ENCODE measurements around the gene MYH11.
"Not testable (repeated sequence)": the region's sequence is repeated elsewhere in the genome, so short reads cannot be mapped to it uniquely, and the experiment has no call there.

MYH11 gene

GRCh38 chr16:15847611-15848175 is 9.1 kb downstream of the MYH11 start:
- H3K27ac ChIP-seq, result no peak overlapping the region
- no peaks in the 10 kb centered on the region for H3K9me3 ChIP-seq (ENCODE audit: severe bottlenecking)
- H3K36me3 ChIP-seq, result no peaks in the 10 kb centered on the region
- no peak for DNase-seq
- no peak overlapping the region for H3K4me3 ChIP-seq (ENCODE audit: low read depth, low read length)
- no peak for TF ChIP-seq CTCF (IDR thresholded peaks at IDR 0.05; ENCODE audit: low read depth, low read length)
- no peaks in the 10 kb centered on the region for H3K27me3 ChIP-seq (ENCODE audit: insufficient read depth, low read depth, severe bottlenecking)

GRCh38 chr16:15846510-15846909 is 10.3 kb downstream of the MYH11 start:
- Histone ChIP-seq H3K27me3 (ENCODE audit: insufficient read depth, low read depth, severe bottlenecking) (no peaks in the 10 kb centered on the region), H3K36me3 (no peaks in the 10 kb centered on the region), H3K27ac (no peak overlapping the region), H3K9me3 (ENCODE audit: severe bottlenecking) (no peaks in the 10 kb centered on the region), H3K4me3 (ENCODE audit: low read depth, low read length) (no peak overlapping the region)
- no peak for TF ChIP-seq CTCF (IDR thresholded peaks at IDR 0.05; ENCODE audit: low read depth, low read length)
- DNase-seq, result no peak

DNA sequence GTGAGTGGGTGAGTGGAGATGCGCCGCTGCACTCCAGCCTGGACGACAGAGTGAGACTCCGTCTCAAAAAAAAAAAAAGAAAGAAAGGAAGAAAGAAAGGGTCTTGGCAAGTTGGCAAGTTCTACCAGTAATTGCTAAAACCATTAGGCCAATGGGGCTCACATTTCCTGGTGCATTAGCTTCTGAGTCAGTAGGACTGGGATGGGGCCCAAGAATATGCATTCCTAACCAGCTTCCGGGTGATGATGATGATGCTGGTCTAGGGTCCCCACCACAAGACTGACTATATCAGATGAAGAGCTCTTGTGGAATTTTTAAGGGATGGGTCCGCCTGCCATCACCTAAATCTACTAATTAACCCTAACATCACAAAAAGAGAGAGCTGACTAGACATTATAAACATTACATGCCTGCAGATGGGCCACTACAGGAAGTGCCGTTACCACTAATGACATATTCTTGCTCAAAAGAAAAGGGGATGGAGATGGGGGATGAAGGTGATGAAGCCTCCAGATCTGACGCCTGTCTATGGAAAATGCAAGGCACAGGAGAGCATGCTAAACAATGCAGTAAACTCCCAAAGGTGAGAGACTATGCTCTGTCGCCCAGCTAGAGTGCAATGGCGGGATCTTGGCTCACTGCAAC is 13.1 kb downstream of the MYH11 start:
- no peak overlapping the region for H3K4me3 ChIP-seq (ENCODE audit: low read depth, low read length)
- H3K27ac ChIP-seq, result no peak overlapping the region
- H3K27me3 ChIP-seq (ENCODE audit: insufficient read depth, low read depth, severe bottlenecking), result no peaks in the 10 kb centered on the region

GRCh38 chr16:15839204-15839603 is 17.6 kb downstream of the MYH11 start:
- H3K4me3 ChIP-seq (ENCODE audit: low read depth, low read length); H3K27ac ChIP-seq; H3K9me3 ChIP-seq (ENCODE audit: severe bottlenecking); DNase-seq; H3K36me3 ChIP-seq; H3K27me3 ChIP-seq (ENCODE audit: insufficient read depth, low read depth, severe bottlenecking): not testable (repeated sequence)

More for the DNA sequence above, 13.1 kb downstream of the MYH11 start:
- Histone ChIP-seq H3K9me3 (ENCODE audit: severe bottlenecking) (no peaks in the 10 kb centered on the region), H3K36me3 (no peaks in the 10 kb centered on the region)
- no peak for DNase-seq
- no peak for TF ChIP-seq CTCF (IDR thresholded peaks at IDR 0.05; ENCODE audit: low read depth, low read length)

DNA sequence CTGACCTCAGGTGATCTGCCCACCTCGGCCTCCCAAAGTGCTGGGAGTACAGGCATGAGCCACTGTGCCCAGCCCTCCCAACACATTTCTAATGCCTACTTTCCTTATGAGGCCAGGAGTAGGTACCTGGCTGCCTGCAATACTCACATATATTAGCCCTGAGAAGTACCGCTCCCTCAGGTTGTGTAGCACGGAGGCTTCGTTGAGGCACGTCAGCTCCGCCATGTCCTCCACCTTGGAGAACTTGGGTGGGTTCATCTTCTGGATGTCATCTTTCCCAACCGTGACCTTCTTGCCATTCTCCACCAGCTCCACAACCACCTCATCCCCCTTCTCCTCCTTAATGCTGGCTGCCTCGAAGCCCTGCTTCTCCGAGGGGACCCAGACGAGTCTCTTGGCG is 19.1 kb downstream of the MYH11 start:
- no peaks in the 10 kb centered on the region for H3K9me3 ChIP-seq (ENCODE audit: severe bottlenecking)
- DNase-seq, result no peak
- H3K4me3 ChIP-seq (ENCODE audit: low read depth, low read length), result no peak overlapping the region
- H3K27me3 ChIP-seq (ENCODE audit: insufficient read depth, low read depth, severe bottlenecking), result no peaks in the 10 kb centered on the region
- H3K36me3 ChIP-seq, result no peaks in the 10 kb centered on the region
- no peak overlapping the region for H3K27ac ChIP-seq
- no peak for TF ChIP-seq CTCF (IDR thresholded peaks at IDR 0.05; ENCODE audit: low read depth, low read length)

GRCh38 chr16:15836965-15837611 is 19.7 kb downstream of the MYH11 start:
- H3K4me3 ChIP-seq (ENCODE audit: low read depth, low read length), result no peak overlapping the region
- H3K27ac ChIP-seq, result no peak overlapping the region
- TF ChIP-seq CTCF (IDR thresholded peaks at IDR 0.05; ENCODE audit: low read depth, low read length), result no peak
- no peak for DNase-seq
- H3K27me3 ChIP-seq (ENCODE audit: insufficient read depth, low read depth, severe bottlenecking), result no peaks in the 10 kb centered on the region
- H3K36me3 ChIP-seq, result no peaks in the 10 kb centered on the region
- no peaks in the 10 kb centered on the region for H3K9me3 ChIP-seq (ENCODE audit: severe bottlenecking)

Measured in WERI-Rb-1 (cell line).